Measurements from ENCODE around the gene MACROD2.

The MACROD2 gene

DNA sequence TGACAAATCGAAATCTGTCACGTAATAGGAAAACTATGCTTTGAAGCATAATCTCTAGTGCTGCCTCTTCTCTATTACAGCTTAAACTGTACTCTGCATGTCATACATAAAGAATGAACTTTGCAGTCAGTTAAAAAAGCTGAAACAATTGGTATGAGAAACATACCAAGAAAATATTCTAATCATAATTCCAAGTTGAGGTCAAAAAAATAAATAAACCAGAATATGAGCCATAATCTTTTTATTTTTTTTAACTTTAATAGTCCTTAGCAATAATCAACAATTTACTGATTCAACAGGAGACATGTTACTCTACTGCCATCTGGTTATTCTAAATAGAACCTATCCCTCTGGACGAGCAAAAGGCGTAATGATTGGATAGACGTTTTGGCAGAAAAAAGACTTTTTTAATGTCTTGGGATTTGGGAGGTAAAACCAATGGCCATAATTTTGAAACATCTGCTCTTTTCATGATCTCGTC, 566.5 kb downstream of the MACROD2 start:
- in situ Hi-C loops (cut with MboI; ENCODE audit: low sequenced_read_pairs) = no loop called here
- Histone ChIP-seq H3K36me3 (replicated peaks) (no peaks in the 10 kb centered on the region), H3K9me3 (no peaks in the 10 kb centered on the region), H3K27me3 (ENCODE audit: low read depth) (no peaks in the 10 kb centered on the region), H3K4me3 (no peak overlapping the region), H3K4me1 (no peaks in the 10 kb centered on the region)
- DNase-seq (ENCODE audit: low spot score in 2 of 2) = no peak

GRCh38 chr20:14562981-14563380, 567.7 kb downstream of the MACROD2 start:
- Histone ChIP-seq H3K27me3 (ENCODE audit: low read depth) (no peaks in the 10 kb centered on the region), H3K4me1 (no peaks in the 10 kb centered on the region), H3K9me3 (no peaks in the 10 kb centered on the region), H3K36me3 (replicated peaks) (no peaks in the 10 kb centered on the region), H3K4me3 (no peak overlapping the region)
- in situ Hi-C loops (cut with MboI; ENCODE audit: low sequenced_read_pairs) = no loop called here
- no peak for DNase-seq (ENCODE audit: low spot score in 2 of 2)

GRCh38 chr20:14566505-14566904, 571.2 kb downstream of the MACROD2 start:
- in situ Hi-C loops (cut with MboI; ENCODE audit: low sequenced_read_pairs) = no loop called here
- Histone ChIP-seq H3K36me3 (replicated peaks) (no peaks in the 10 kb centered on the region), H3K9me3 (no peaks in the 10 kb centered on the region), H3K4me3 (no peak overlapping the region), H3K27me3 (ENCODE audit: low read depth) (no peaks in the 10 kb centered on the region), H3K4me1 (no peaks in the 10 kb centered on the region)
- no peak for DNase-seq (ENCODE audit: low spot score in 2 of 2)

DNA sequence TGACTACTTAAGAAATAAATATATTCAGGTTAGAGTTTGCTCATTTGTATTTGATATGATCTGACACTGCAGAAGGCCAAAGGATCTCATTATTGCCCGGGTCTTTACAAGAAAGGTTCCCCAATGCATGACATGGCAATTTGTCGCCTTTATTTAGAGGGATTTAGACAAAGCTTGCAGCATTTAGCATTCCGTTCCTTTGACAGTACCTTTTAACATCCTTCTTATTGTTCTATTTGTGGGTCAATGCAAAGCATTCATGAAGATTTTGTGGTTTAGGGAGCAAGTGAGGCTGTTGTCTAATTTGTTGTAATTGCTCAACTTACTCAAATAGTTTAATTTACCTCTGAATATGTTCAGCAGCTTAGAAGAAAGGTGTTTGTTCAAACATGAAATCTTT, 572.9 kb downstream of the MACROD2 start:
- Histone ChIP-seq H3K27me3 (ENCODE audit: low read depth) (no peaks in the 10 kb centered on the region), H3K4me3 (no peak overlapping the region), H3K4me1 (no peaks in the 10 kb centered on the region), H3K36me3 (replicated peaks) (no peaks in the 10 kb centered on the region), H3K9me3 (no peaks in the 10 kb centered on the region)
- in situ Hi-C loops (cut with MboI; ENCODE audit: low sequenced_read_pairs) = no loop called here
- DNase-seq (ENCODE audit: low spot score in 2 of 2) = peak in 1 of 2 experiments; percentile 46

GRCh38 chr20:14568701-14569100, 573.4 kb downstream of the MACROD2 start:
- H3K36me3 ChIP-seq (replicated peaks) = no peaks in the 10 kb centered on the region
- no peaks in the 10 kb centered on the region for H3K27me3 ChIP-seq (ENCODE audit: low read depth)
- no peaks in the 10 kb centered on the region for H3K9me3 ChIP-seq
- DNase-seq (ENCODE audit: low spot score in 2 of 2) = peak in 1 of 2 experiments; percentile 4
- no peaks in the 10 kb centered on the region for H3K4me1 ChIP-seq
- H3K4me3 ChIP-seq = no peak overlapping the region
- in situ Hi-C loops (cut with MboI; ENCODE audit: low sequenced_read_pairs) = no loop called here

DNA sequence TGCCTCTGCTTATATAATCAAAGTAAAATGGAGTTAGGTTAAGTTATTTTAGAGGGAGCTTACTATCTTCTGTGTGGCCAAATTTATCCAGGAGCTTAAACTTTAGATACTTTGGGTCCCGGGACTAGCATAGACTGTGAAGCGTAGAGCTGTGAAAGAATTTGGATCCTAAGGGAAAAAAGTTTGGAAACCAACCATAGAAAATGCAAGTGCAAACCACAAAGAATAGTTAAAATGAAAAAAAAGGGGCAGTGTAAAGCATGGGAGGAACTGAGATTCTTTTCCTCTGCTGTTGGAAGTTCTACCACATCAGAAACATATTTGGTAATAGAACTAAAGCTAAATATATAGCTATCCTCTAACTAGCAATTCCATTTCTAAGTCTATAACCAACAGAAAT, 574.3 kb downstream of the MACROD2 start:
- DNase-seq (ENCODE audit: low spot score in 2 of 2) = no peak
- Histone ChIP-seq H3K36me3 (replicated peaks) (no peaks in the 10 kb centered on the region), H3K4me3 (no peak overlapping the region), H3K9me3 (no peaks in the 10 kb centered on the region), H3K27me3 (ENCODE audit: low read depth) (no peaks in the 10 kb centered on the region), H3K4me1 (no peaks in the 10 kb centered on the region)
- in situ Hi-C loops (cut with MboI; ENCODE audit: low sequenced_read_pairs) = no loop called here

DNA sequence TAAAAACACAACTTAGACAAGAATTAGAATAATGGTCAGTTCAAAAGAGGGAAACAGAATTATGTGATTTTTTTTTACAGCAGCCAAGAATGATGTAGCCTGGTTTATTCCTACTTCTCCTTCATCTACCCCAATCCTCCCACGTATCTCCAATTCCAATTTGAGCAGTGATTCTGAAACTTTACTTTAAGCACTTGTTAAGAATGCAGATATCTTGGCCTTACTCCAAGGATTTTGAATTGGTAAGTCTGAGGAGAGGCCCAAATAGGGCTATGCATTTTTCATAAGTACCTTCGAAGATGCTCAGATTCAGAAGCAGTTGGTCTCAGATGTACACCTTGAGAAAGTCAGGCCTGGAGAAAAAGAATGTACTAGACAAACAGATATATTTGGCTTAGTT, 575.5 kb downstream of the MACROD2 start:
- Histone ChIP-seq H3K9me3 (no peaks in the 10 kb centered on the region), H3K27me3 (ENCODE audit: low read depth) (no peaks in the 10 kb centered on the region), H3K4me3 (no peak overlapping the region), H3K36me3 (replicated peaks) (no peaks in the 10 kb centered on the region), H3K4me1 (no peaks in the 10 kb centered on the region)
- DNase-seq (ENCODE audit: low spot score in 2 of 2) = no peak
- in situ Hi-C loops (cut with MboI; ENCODE audit: low sequenced_read_pairs) = no loop called here

GRCh38 chr20:14573676-14574075, 578.4 kb downstream of the MACROD2 start:
- H3K4me1 ChIP-seq = no peaks in the 10 kb centered on the region
- no peaks in the 10 kb centered on the region for H3K27me3 ChIP-seq (ENCODE audit: low read depth)
- H3K4me3 ChIP-seq = no peak overlapping the region
- no peak for DNase-seq (ENCODE audit: low spot score in 2 of 2)
- in situ Hi-C loops (cut with MboI; ENCODE audit: low sequenced_read_pairs) = no loop called here
- H3K9me3 ChIP-seq = no peaks in the 10 kb centered on the region
- H3K36me3 ChIP-seq (replicated peaks) = no peaks in the 10 kb centered on the region

DNA sequence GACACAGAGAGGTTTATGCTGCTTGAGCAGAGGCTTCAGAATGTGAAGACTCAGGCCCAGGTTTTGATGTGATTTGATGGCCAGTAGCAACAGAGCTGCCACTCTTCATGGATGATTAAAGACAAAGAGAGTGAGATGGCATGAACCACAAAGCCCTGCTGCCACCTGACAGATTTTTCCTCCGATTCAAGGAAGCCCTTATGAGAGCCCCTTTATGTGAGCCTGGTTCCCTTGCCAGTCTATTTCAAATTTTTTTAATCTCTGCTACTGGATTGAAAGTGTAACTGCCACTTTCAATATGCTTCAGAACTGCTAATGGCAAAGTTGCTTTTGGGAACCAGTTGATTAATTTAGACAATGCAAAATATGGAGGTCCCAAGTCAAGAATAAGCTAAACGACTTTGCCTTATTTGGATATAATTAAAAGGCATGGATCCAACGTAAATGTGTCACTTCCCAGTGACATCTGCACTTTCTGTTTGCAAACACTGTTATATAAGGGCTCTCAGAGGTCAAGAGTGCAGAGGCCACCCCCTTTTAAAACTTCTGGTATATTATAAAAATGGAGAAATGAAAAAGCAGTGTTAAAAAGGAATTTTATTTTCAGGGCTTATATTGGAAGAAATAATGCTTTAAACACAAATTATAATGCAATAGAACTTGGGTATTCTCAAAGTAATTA, 581.0 kb downstream of the MACROD2 start:
- in situ Hi-C loops (cut with MboI; ENCODE audit: low sequenced_read_pairs) = no loop called here
- no peaks in the 10 kb centered on the region for H3K9me3 ChIP-seq
- H3K4me1 ChIP-seq = no peaks in the 10 kb centered on the region
- no peaks in the 10 kb centered on the region for H3K27me3 ChIP-seq (ENCODE audit: low read depth)
- H3K4me3 ChIP-seq = no peak overlapping the region
- no peak for DNase-seq (ENCODE audit: low spot score in 2 of 2)
- H3K36me3 ChIP-seq (replicated peaks) = no peaks in the 10 kb centered on the region

DNA sequence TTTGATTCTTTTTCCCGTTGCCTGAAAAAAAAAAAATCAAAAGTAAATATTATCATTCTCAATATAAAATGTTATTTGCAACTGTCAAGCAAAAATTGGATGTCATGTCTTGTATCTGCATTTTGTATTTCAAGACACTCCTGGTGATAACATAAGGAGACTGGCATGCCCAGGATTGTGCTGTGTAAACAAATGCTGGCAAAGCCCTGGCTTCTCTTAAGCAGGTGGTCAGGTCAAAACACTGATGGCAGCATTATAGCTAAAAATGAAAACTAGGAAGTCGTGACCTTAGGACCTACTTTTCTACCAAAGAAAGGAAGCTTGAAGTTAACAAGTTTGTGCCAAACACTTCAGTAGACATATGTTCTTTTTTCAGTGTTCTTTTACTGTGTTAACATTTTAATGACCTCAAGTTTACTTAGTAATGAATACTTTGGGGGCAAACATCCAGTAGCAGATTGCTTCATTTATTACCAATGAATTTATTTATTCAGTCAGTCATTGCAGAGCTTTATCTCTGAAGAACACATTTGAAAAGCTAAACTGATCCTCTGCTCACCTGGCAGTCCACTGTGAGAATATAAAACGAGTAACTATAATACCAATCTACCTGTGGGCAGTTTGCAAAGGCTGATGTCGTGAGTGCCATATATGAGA, 585.2 kb downstream of the MACROD2 start:
- in situ Hi-C loops (cut with MboI; ENCODE audit: low sequenced_read_pairs) = no loop called here
- no peak for DNase-seq (ENCODE audit: low spot score in 2 of 2)
- no peaks in the 10 kb centered on the region for H3K36me3 ChIP-seq (replicated peaks)
- H3K4me3 ChIP-seq = no peak overlapping the region
- no peaks in the 10 kb centered on the region for H3K4me1 ChIP-seq
- H3K9me3 ChIP-seq = no peaks in the 10 kb centered on the region
- no peaks in the 10 kb centered on the region for H3K27me3 ChIP-seq (ENCODE audit: low read depth)

- H3K36me3 ChIP-seq (replicated peaks) = no peaks in the 10 kb centered on the region
- in situ Hi-C loops (cut with MboI; ENCODE audit: low sequenced_read_pairs) = no loop called here
- no peak for DNase-seq (ENCODE audit: low spot score in 2 of 2)
- no peaks in the 10 kb centered on the region for H3K4me1 ChIP-seq
- H3K27me3 ChIP-seq (ENCODE audit: low read depth) = no peaks in the 10 kb centered on the region
- H3K9me3 ChIP-seq = no peaks in the 10 kb centered on the region
- H3K4me3 ChIP-seq = no peak overlapping the region
These were observed 586.4 kb downstream of the MACROD2 start for GRCh38 chr20:14581731-14582130.

DNA sequence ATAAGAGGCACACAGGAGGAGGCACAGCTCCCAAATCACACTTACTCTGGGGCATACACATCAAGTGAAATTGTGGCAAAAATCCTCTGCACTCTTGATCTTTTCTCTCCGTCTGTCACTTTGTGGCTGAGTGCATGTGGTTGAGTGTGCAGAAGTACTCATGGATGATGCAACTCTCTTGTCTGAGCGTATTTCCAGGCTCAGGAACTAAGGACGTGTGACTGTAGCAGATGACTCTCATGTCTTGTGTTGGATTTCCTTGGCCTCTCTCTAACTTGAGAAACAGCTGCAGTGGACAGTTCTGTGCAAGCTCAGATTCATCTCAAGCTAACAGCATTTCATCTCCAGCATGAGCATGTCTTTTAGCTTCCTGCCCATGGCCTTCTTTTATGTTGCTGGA, 587.5 kb downstream of the MACROD2 start:
- no peaks in the 10 kb centered on the region for H3K36me3 ChIP-seq (replicated peaks)
- no peaks in the 10 kb centered on the region for H3K27me3 ChIP-seq (ENCODE audit: low read depth)
- DNase-seq (ENCODE audit: low spot score in 2 of 2) = no peak
- no peak overlapping the region for H3K4me3 ChIP-seq
- in situ Hi-C loops (cut with MboI; ENCODE audit: low sequenced_read_pairs) = no loop called here
- H3K4me1 ChIP-seq = no peaks in the 10 kb centered on the region
- no peaks in the 10 kb centered on the region for H3K9me3 ChIP-seq

- no peaks in the 10 kb centered on the region for H3K36me3 ChIP-seq (replicated peaks)
- in situ Hi-C loops (cut with MboI; ENCODE audit: low sequenced_read_pairs) = no loop called here
- H3K9me3 ChIP-seq = no peaks in the 10 kb centered on the region
- DNase-seq (ENCODE audit: low spot score in 2 of 2) = no peak
- no peaks in the 10 kb centered on the region for H3K4me1 ChIP-seq
- no peak overlapping the region for H3K4me3 ChIP-seq
- no peaks in the 10 kb centered on the region for H3K27me3 ChIP-seq (ENCODE audit: low read depth)
These were observed 588.1 kb downstream of the MACROD2 start for GRCh38 chr20:14583413-14583812.

DNA sequence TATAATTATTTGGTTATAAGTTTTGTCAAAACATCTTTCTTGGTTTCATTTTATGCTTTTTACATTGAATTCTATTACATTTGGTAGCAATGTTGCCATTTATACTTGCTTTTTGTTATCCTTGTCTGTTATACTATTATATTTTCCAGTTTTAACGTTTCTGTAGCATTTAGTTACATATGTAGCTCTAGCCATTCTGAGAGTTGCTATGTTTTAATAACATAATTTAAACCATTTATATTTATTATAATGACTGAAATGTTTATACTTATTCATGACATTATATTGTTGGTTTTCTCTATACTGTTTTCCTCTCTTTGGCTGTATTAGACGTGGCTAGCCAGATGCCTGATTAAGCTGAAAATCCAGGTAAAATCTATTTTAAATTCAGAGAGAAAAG, 594.1 kb downstream of the MACROD2 start:
- Histone ChIP-seq H3K36me3 (replicated peaks) (no peaks in the 10 kb centered on the region), H3K4me1 (no peaks in the 10 kb centered on the region), H3K4me3 (no peak overlapping the region), H3K27me3 (ENCODE audit: low read depth) (no peaks in the 10 kb centered on the region), H3K9me3 (no peaks in the 10 kb centered on the region)
- in situ Hi-C loops (cut with MboI; ENCODE audit: low sequenced_read_pairs) = no loop called here
- no peak for DNase-seq (ENCODE audit: low spot score in 2 of 2)

Data from HAP-1 (cell line).